NK-92 (cell line): ENCODE measurements around the gene FGD6.
"Not testable (repeated sequence)": the region's sequence is repeated elsewhere in the genome, so short reads cannot be mapped to it uniquely, and the experiment has no call there.

Experiments
- DNase-seq: peaks from one replicate; lab custom pipeline; 2025; ENCODE audit not compliant: unreplicated experiment; lab: John Stamatoyannopoulos, UW

The FGD6 gene

DNA sequence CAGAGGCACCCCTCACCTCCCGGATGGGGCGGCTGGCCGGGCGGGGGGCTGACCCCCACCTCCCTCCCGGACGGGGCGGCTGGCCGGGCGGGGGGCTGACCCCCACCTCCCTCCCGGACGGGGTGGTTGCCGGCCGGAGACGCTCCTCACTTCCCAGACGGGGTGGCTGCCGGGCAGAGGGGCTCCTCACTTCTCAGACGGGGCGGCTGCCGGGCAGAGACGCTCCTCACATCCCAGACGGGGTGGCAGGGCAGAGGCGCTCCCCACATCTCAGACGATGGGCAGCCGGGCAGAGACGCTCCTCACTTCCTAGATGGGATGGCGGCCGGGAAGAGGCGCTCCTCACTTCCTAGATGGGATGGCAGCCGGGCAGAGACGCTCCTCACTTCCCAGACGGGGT lies 18.4 kb upstream of the FGD6 start:
- DNase-seq, result not testable (repeated sequence)

DNA sequence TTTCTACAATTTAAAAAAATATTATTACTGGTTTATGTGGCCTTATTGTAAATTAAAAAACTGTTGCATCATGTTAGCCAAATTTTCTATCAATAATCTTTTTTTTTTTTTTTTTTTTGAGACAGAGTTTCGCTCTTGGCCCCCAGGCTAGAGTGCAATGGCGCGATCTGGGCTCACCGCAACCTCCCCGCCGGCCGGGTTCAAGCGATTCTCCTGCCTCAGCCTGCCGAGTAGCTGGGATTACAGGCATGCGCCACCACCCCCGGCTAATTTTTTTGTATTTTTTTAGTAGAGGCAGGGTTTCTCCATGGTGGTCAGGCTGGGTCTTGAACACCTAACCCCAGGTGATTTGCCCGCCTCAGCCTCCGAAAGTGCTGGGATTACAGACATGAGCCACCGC lies 16.9 kb upstream of the FGD6 start:
- not testable (repeated sequence) for DNase-seq

DNA sequence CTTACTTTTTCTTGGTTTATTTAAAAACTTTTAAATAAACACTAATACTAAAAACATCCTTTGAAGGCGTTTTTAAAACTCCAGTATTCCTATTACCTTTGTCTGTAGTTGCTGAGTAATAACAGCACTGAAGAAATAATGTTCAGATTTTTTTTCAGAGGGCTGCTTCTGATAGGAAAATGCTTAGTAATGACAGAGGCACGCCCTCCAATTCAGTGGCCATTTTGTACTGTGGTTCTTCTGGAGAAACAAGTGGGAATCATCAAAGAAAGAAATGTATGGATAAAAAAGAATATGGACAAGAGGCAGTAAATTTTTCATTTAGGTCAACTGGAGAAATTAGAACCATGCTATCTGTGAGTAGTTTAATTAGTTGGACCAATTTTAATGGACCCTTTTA lies 13.9 kb upstream of the FGD6 start:
- DNase-seq, result no peak

DNA sequence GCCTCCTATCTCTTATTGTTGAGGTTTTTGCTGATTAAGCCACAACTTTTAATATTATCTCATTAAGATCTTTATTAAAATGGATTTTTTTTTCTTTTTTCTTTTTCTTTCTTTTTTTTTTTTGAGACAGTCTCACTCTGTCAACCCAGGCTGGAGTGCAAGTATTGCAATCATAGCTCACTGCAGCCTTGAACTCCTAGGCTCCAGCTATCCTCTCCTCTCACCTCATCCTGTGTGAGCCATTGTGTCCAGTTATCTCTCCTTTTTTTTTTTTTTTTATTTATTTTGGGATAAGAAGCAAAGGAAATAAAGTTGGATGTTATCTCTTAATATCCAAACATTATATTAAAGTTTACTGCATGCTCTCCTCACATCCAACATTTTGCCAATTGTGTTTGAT lies 13.0 kb upstream of the FGD6 start:
- no peak for DNase-seq

DNA sequence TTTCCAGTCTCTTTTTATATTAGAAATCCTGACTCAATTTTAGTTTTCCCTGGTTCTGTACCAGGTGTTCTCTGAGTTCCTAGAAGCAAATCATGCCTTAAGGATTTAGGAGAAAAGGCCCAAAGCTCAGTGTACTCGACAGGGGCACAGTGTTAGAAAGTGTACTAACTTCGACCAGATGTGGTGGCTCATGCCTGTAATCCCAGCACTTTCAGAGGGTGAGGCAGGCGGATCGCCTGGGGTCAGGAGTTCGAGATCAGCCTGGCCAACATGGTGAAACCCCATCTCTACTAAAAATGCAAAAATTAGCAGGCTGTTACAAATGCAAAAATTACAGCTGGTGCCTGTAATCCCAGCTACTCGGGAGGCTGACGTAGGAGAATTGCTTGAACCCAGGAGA lies 12.4 kb upstream of the FGD6 start:
- no peak for DNase-seq

DNA sequence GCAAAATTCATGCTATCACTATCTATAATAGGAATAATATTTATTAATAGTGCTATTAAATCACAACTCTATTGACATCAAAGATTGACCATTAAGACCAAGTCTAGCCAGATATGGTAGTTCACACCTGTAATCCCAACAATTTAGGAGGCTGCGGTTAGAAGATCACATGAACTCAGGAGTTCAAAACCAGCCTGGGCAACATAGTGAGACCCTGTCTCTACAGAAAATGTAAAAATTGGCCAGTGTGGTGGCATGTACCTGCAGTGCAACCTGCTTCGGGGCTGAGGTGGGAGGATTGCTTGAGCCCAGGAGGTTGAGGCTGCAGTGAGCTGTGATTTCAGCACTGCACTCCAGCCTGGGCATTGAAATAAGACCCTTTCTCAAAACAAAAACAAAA lies 11.3 kb upstream of the FGD6 start:
- DNase-seq, result no peak

DNA sequence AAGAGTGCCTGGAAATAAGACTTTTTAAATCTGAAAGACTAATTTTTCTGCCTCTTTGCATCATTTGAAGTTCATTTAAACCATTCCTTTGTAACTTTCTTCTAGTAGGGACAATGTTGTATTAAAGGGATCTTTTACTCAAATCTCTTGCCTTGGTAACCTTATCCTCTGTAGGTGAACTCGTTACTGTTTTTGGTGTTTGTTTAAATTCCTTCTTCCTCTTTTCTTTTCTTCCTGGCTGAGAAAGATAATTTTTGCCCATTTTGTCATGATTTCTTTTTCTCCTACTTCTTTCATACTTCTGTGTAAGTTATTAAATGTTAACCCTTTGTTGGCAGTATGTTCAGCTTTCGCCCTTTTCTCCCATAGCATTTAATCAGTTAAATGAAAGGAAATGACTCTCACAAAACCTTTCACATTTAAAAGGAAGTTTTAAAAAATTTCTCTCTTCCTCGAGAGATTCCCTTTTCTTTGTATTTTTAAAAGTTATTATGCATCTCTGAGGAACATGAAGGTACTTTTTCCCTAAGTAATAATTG lies 10.6 kb upstream of the FGD6 start:
- no peak for DNase-seq

DNA sequence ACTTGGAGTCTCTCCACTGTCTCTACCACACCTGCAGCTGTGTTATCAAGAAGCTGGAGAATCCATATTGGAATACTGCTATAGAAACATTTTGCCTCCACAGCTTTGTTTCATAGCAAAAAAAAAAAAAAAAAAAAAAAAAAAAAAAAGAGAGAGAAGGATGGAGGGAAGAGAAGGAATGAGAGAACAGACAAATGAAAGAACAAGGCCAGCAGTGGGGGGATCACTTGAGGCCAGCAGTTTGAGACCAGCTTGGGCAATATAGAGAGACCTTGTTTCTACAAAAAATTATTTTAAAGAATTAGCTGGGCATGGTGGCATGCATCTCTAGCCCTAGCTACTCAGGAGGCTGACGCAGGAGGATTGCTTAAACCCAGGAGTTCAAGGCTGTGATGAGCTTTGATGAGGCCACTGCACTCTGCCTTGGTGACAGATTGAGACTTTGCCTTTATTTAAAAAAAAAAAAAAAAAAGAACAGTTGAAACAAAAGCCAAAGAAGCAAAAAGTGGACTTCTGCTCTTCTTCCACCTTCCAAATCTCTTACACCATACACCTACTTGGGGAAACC lies 8.5 kb upstream of the FGD6 start:
- no peak for DNase-seq

DNA sequence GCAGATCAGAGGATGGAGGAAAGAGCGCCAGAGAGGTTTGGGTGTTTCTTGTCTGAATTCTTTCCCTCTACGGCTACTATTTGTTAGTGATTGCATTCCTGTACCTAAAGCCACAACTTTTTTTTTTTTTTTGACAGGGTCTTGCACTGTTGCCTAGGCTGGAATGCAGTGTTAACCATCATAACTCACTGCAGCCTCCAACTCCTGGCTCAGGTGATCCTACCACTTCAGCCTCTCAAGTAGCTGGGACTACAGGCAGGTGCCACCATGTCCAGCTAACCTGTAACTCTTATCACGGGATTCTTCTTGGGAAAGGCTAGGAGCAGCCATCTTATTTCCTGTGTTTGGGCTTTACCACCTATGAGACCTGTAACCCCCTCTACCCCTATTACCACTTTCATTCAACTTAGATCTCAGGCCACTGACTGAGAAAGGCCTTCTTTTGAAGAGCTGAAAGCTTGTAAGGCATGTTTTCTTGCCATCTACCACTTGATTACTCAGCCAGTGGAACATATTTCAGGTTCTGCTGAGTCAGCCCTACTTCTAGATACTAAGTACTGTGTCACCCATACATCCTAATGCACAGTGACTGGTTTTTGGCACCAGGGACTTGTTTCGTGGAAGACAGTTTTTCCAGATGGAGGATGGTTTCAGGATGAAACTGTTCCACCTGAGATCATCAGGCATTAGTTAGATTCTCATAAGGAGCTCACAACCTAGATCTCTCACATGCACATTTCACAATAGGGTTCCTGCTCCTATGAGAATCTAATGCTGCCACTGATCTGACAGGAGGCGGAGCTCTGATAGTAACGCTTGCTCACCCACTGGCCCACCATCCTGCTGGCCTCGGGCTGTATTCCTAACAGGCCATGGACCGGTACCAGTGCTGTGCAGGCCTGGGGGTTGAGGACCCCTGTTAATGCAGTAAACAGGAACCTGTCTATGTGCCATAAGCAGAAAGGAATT lies 7.2 kb upstream of the FGD6 start:
- no peak for DNase-seq

DNA sequence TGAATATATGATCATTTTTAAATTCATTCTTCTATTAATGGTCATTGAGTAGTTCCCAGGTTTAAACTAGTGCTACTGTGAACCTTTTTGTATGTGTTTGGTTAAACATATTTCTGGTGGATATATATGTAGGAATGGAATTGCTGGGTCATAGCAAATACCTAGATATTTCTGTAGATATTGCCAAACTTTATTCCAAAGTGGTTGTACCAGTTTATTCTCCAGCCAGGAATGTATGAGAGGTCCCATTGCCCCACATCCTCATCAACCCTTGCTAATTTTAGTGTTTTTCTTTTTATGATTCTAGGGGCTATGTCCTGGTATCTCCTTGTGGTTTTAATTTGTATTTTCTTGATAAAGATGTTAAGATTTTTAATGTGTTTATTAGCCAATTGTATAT lies 3.5 kb upstream of the FGD6 start:
- DNase-seq, result no peak

DNA sequence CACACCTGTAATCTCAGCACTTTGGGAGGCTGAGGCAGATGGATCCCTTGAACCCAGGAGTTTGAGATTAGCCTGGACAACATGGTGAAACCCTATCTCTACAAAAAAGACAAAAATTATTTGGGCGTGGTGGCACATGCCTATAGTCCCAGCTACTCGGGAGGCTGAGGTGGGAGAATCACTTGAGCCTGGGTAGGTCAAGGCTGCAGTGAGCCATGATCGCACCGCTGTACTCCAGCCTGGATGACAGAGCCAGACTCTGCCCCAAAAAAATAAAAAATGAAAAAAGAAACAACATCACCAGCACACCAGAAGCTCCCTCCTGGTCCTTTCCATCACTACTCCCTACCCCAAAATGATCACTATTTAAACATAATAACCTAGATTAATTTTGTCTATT lies 2.9 kb upstream of the FGD6 start:
- DNase-seq, result no peak

DNA sequence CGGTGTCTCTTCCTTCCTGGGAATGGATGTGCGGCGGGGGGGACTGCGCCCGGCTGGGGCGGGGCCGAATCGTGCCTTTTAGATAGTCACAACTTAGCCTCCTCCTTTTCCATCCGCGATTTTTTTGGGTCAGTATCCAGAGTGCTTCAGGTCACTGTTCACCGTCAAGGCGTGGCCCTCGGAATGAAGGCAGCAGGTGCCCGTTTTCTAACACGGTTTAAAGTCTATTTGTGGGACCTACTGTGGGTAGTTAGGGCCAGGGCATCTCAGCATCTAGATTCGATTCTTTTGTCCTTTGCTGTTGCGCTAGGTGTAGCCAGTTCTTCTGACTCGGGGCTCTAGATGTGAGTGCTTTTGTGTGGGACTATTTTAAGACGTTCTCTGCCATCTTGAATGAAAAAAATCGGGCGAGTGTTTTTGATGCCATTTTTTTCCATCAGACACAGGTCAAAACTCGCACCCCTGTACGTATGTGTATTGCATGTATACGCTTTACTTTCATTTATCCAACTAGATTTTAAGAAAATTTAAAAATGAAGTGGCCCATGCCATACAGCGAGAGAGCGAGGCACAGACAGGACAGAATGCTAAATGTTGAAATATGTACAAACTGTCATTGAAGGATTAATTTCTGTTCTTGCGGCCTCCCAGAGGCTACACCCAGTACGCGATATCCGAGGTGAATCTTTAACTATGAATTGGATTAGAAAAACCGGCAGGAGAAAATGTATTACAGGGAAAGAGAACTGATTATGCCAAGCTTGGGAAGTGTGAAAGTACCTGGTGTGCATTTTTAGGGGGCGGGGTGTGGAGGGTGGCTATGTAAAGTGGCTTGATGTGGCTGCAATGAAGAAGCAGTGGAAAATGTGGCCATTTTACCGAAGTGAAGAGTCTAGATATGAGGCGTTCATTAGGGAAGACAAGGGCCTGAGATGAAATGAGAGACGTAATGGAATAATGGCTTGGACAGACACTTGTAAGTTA lies 1.2 kb upstream of the FGD6 start:
- no peak for DNase-seq

DNA sequence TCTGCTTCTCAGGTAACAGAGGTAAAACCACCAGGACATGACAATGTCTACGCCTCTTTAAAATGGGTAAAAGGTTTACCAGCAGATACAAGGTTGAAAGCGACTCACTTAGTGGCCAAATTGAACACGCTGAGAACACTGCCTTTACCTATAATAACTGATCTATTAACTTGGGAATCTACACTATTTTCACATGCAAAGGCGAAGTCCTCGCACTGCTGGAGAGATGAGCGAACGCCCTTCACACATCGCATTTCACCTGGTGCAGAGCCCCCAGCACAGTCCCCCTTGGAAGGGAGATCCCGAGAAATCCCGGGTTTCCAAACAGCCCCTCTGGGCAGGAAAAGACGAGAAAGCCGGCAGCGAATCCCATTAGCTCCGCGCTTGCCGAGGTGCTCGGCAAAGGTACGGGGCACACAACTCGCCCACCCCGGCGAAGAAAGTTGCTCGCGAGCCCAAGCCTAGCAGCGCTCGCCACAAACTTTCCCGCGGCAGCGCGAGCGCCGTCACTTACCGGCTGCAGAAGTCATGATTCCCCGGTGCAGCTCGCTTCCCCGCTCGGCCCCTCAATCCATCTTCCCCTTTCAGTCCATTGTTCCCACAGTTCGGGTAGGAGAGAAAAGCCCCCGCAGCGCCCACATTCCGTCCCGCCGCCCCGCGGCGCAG lies 423 bp downstream of the FGD6 start:
- no peak for DNase-seq

DNA sequence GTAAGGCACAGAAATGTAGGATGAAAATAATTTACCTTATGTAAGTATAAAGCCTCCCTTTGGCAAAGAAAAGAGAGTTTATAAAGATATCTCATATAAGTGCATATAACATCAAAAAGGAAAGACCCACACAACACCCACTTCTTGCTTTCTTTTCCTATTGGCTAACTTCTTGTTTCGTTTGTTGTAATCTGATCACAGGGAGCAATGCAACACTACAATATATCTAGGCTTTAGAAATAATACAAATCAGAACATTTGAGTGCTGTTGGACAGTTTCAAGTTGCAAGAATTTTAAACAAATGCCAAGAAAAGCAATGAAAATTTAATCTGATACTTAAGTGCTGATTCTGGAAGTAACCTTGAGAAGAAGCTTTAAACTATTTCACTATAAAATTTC lies 1.3 kb downstream of the FGD6 start:
- DNase-seq, result no peak

DNA sequence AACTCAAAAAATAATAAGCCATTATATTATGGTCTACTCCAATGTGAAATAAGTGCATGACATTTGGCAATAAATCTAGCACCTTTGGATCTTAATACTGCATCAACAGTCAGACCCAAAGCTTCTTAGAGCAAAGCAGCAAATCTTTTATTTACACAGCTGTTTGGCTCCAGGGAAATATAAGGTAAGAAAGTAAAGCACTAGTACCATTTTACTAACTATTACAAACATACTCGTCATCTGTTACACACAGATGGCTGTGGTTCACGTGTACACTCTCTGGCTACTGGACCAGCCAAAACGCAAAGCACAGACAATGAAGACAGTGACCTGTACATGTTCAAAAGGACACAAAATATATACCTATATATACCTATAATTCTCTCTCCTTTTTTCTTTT lies 2.8 kb downstream of the FGD6 start:
- DNase-seq, result no peak

DNA sequence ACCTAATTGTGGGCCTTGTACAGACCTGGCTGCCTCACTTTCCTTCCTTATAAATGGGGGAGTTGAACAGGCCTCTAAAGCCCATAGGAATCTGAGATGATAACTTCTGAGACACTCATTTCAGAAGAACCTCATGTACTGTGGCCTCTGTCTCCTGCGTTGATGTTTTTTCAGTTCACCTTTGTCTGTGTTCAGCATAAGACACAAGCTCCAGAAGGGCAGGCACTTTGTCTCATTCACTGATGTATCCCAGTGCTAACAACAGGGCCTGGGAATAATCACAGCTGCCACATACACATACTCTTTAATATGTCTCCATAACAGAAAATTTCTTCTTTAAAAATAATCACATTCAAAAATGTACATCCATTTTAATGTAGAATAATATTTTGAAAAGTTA lies 3.3 kb downstream of the FGD6 start:
- DNase-seq, result no peak

DNA sequence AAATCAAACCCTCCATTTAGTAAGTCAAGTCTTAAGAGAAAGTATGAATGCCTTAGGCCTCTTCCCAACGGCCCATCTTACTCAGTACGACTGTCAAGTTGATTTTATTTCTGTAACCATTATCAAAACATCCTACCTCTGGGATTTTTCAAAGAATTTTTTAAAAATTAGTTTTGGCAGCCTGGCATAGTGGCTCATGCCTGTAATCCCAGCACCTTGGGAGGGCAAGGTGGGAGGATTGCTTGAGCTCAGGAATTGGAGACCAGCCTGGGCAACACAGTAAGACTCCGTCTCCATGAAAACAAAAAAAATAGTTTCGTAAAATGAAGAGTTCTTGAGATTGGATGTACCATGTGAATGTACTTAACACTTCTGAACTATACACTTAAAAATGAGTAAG lies 4.1 kb downstream of the FGD6 start:
- DNase-seq, result no peak

DNA sequence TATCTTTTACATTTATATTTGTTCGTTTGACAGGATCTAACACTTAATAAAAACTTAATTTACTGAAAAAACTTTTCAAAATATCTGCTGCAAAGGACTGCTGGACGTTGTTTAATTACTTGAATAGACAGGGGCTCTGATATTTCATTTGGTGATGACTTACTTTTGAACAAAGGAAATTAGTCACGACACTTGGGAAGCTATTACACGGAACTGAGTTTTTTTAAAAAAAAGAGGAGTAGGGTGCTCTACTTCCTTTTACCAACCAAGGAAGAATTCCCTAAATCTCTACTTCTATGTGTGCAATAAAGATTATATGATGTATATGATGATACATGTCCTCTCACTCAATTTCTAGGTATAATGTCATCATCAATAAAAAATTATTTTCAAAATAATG lies 4.7 kb downstream of the FGD6 start:
- no peak for DNase-seq

DNA sequence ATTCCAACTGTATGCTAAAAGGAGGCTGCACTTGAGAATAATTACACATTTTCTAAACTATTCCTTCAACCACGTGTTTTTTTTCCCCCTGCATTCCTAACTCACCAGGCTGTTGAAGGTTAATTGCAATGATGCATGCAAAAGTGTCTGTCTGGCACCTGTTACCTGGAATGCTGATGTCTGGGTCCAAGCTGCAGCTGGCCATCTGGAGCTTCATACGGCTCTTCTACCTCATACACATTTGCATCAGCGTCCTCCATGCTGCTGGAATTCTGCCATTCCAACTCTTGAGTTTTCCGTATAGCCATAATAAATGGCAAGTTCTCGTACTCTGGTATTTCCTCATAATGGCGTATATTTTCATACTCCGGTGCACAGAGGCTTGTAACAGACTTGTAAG lies 8.6 kb downstream of the FGD6 start:
- no peak for DNase-seq

DNA sequence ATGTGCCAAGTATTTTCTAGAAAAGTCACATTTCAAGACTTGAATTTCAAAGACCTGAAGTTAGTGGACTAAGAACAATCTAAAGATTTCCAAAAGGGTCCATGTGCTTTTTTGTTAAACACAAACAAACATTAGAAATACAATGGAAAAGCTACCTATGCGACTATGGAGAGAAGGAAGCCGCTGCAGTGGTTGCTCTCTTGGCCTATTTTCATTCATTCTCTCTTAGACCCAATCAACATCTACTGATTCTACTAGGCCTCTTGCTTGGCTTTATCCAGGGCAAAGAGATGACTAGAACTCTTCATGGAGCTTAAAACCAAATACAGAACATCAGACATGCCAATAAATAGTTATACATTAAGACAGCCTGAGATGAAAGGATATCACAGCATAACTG lies 9.9 kb downstream of the FGD6 start:
- DNase-seq, result no peak

DNA sequence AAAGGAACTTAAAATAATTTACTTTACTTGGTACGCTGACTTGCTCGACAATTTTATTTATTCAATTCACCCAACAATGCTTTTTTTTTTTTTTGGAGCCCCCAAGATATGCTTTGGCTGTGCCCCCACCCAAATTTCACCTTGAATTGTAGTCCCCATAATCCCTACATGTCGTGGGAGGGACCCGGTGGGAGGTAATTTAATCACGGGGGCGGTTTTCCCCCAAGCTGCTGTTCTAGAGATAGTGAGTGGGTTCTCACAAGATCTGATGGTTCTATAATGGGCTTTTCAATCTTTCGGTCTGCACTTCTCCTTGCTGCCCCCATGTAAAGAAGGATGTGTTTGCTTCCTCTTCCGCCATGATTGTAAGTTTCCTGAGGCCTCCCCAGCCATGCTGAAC lies 10.4 kb downstream of the FGD6 start:
- DNase-seq, result no peak
